Liver (tissue), 9 donors: Measurements from ENCODE around the gene MED20. TPM values are rescaled to one million over a fixed set of nuclear protein-coding genes. Genes with fewer than 3 reads are reported as not detected.

Experiments used
- DNase-seq: peaks from one replicate; pipeline ENCODE4 v3.0.0-alpha.2; 2017; ENCODE audit warnings: low spot score
- H3K27ac ChIP-seq, 2 donors: one replicate each; pipeline ENCODE4 v1.7.0; 2013; ENCODE audit warnings: inconsistent platforms in 2 of 2, low read length in 2 of 2, control low read depth in 1 of 2, low read depth in 1 of 2, mild to moderate bottlenecking in 1 of 2
- H3K27me3 ChIP-seq, 4 donors: one replicate each; pipeline versions ENCODE4 v1.6.1 to v1.7.0; 2013; ENCODE audit warnings: low read length in 3 of 4, inconsistent platforms in 1 of 4, mild to moderate bottlenecking in 1 of 4, moderate library complexity in 1 of 4; ENCODE audit not compliant: control insufficient read depth in 4 of 4, insufficient read depth in 4 of 4
- H3K36me3 ChIP-seq, 4 donors: one replicate each; pipeline versions ENCODE4 v1.6.1 to v1.7.0; 2013; ENCODE audit warnings: low read length in 3 of 4, mild to moderate bottlenecking in 3 of 4, low read depth in 1 of 4, moderate library complexity in 1 of 4; ENCODE audit not compliant: control insufficient read depth in 4 of 4, insufficient read depth in 3 of 4
- H3K4me1 ChIP-seq, 4 donors: one replicate each; pipeline versions ENCODE4 v1.6.1 to v1.7.0; 2013; ENCODE audit warnings: low read length in 3 of 4, mild to moderate bottlenecking in 3 of 4, moderate library complexity in 1 of 4; ENCODE audit not compliant: control insufficient read depth in 4 of 4, insufficient read depth in 4 of 4
- H3K4me3 ChIP-seq, 3 donors: one replicate each; pipeline versions ENCODE4 v1.6.1 to v1.7.0; 2013; ENCODE audit warnings: low read length in 3 of 3, control low read depth in 1 of 3, low read depth in 1 of 3, mild to moderate bottlenecking in 1 of 3
- H3K9ac ChIP-seq, 2 donors: one replicate each; pipeline ENCODE4 v1.7.0; 2013; ENCODE audit warnings: low read length in 2 of 2, mild to moderate bottlenecking in 2 of 2, moderate library complexity in 2 of 2, control low read depth in 1 of 2, low read depth in 1 of 2
- H3K9me3 ChIP-seq, 4 donors: one replicate each; pipeline versions ENCODE4 v1.6.1 to v1.7.0; 2013; ENCODE audit warnings: low read length in 3 of 4; ENCODE audit not compliant: control insufficient read depth in 4 of 4
- CTCF ChIP-seq: fragments of 150-350 bp; IDR thresholded peaks from 2 replicates; pipeline ENCODE4 v1.5.1; 2017; ENCODE audit warnings: improper control_type of control experiment, low read depth, low read length; ENCODE audit not compliant: missing input control
- EGR1 ChIP-seq, 2 donors: IDR thresholded peaks; 2 replicates each; pipeline ENCODE4 v1.6.1; 2016 to 2018; ENCODE audit warnings: antibody characterized with exemption in 2 of 2, low read depth in 2 of 2
- FOXA2 ChIP-seq: IDR thresholded peaks from 2 replicates; pipeline ENCODE4 v1.6.1; 2016; ENCODE audit warnings: antibody characterized with exemption
- GABPA ChIP-seq, 2 donors: IDR thresholded peaks in 1 of 2; conservative IDR thresholded peaks in 1 of 2; 2 replicates each; pipeline ENCODE4 v1.6.1; 2016; ENCODE audit warnings: antibody characterized with exemption in 2 of 2, mild to moderate bottlenecking in 1 of 2, moderate library complexity in 1 of 2
- HNF4A ChIP-seq, 2 donors: conservative IDR thresholded peaks; 2 replicates each; pipeline ENCODE4 v1.6.1; 2016; ENCODE audit warnings: antibody characterized with exemption in 2 of 2, mild to moderate bottlenecking in 2 of 2
- HNF4G ChIP-seq: IDR thresholded peaks from 2 replicates; pipeline ENCODE4 v1.6.1; 2016; ENCODE audit warnings: antibody characterized with exemption
- JUND ChIP-seq, 2 donors: IDR thresholded peaks; 2 replicates each; pipeline ENCODE4 v1.6.1; 2016; ENCODE audit warnings: antibody characterized with exemption in 2 of 2
- MAX ChIP-seq: IDR thresholded peaks from 2 replicates; pipeline ENCODE4 v1.6.1; 2016; ENCODE audit warnings: antibody characterized with exemption
- NR2F2 ChIP-seq: IDR thresholded peaks from 2 replicates; pipeline ENCODE4 v1.6.1; 2016; ENCODE audit warnings: antibody characterized with exemption
- RXRA ChIP-seq, 2 donors: IDR thresholded peaks; 2 replicates each; pipeline ENCODE4 v1.6.1; 2017 to 2018; ENCODE audit warnings: antibody characterized with exemption in 2 of 2, mild to moderate bottlenecking in 1 of 2
- SP1 ChIP-seq: IDR thresholded peaks from 2 replicates; pipeline ENCODE4 v1.6.1; 2018; ENCODE audit warnings: antibody characterized with exemption, mild to moderate bottlenecking
- TAF1 ChIP-seq: conservative IDR thresholded peaks from 2 replicates; pipeline ENCODE4 v1.6.1; 2016; ENCODE audit warnings: antibody characterized with exemption, mild to moderate bottlenecking
- YY1 ChIP-seq: IDR thresholded peaks from 2 replicates; pipeline ENCODE4 v1.6.1; 2016; ENCODE audit warnings: antibody characterized with exemption, mild to moderate bottlenecking
- WGBS: extraction: QIAGEN DNeasy Blood & Tissue Kit; methylation state at CpG from one replicate; pipeline ENCODE4 v1.1.7; 2013; 5-methylcytosine and 5-hydroxymethylcytosine counted together
- polyA plus RNA-seq, 2 donors: library from polyadenylated mRNA; stranded (reverse) in 1 of 2; unstranded in 1 of 2; fragments of 200-250 nt in 1 of 2; fragments of >200 nt in 1 of 2; fragmentation: Nextera tagmentation in 1 of 2; extraction: Ambion mirVana in 1 of 2; gene quantifications; one replicate each; pipeline versions ENCODE4 v1.2.1 to v1.2.3, GENCODE V29; 2013 to 2015
- total RNA-seq, 2 donors: library from RNA; depleted of rRNA; stranded (reverse); fragments of >200 nt; gene quantifications; one replicate each; pipeline ENCODE4 v1.2.3, GENCODE V29; 2014
- TF ChIP-seq, protein P1 (sequence below): IDR thresholded peaks from 2 replicates; pipeline ENCODE4 v1.6.1; 2016; ENCODE audit warnings: antibody characterized with exemption
- TF ChIP-seq, protein P2 (sequence below): IDR thresholded peaks from 2 replicates; pipeline ENCODE4 v1.6.1; 2016; ENCODE audit warnings: antibody characterized with exemption, mild to moderate bottlenecking
- donor health status: healthy.
- donor health status: healthy.
- donor health status: healthy.
- donor health status: healthy.
- donor health status: healthy.

The MED20 gene
- total and polyA plus RNA-seq, 4 donors = 3.5 to 11.9 (median 8.6) TPM

GRCh38 chr6:41929924-41930323, 9.0 kb upstream of the MED20 start:
- TF ChIP-seq RXRA (IDR thresholded peaks at IDR 0.05) (no peak), CTCF (no peak), GABPA (IDR thresholded peaks at IDR 0.05 in 1 of 2, conservative IDR thresholded peaks at IDR 0.05 in 1 of 2) (no peak), JUND (IDR thresholded peaks at IDR 0.05) (no peak), HNF4A (conservative IDR thresholded peaks at IDR 0.05) (no peak), FOXA2 (no peak), YY1 (no peak), MAX (no peak), EGR1 (IDR thresholded peaks at IDR 0.05; ENCODE audit: low read depth in 2 of 2) (no peak), SP1 (no peak), TAF1 (no peak), HNF4G (no peak)
- TF ChIP-seq, protein P1, sequence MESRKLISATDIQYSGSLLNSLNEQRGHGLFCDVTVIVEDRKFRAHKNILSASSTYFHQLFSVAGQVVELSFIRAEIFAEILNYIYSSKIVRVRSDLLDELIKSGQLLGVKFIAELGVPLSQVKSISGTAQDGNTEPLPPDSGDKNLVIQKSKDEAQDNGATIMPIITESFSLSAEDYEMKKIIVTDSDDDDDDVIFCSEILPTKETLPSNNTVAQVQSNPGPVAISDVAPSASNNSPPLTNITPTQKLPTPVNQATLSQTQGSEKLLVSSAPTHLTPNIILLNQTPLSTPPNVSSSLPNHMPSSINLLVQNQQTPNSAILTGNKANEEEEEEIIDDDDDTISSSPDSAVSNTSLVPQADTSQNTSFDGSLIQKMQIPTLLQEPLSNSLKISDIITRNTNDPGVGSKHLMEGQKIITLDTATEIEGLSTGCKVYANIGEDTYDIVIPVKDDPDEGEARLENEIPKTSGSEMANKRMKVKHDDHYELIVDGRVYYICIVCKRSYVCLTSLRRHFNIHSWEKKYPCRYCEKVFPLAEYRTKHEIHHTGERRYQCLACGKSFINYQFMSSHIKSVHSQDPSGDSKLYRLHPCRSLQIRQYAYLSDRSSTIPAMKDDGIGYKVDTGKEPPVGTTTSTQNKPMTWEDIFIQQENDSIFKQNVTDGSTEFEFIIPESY = no peak
- no peak for DNase-seq
- no peak overlapping the region for H3K9ac ChIP-seq
- no peaks in the 10 kb centered on the region for H3K4me1 ChIP-seq
- H3K27me3 ChIP-seq = no peaks in the 10 kb centered on the region
- no peak overlapping the region for H3K27ac ChIP-seq
- H3K9me3 ChIP-seq = no peaks in the 10 kb centered on the region
- peaks cover 18 to 75% (median 55%) of the 10 kb centered on the region in 4 donors for H3K36me3 ChIP-seq
- 94% methylated on average over 6 of the region's 6 CpGs for WGBS
- H3K4me3 ChIP-seq = no peak overlapping the region

DNA sequence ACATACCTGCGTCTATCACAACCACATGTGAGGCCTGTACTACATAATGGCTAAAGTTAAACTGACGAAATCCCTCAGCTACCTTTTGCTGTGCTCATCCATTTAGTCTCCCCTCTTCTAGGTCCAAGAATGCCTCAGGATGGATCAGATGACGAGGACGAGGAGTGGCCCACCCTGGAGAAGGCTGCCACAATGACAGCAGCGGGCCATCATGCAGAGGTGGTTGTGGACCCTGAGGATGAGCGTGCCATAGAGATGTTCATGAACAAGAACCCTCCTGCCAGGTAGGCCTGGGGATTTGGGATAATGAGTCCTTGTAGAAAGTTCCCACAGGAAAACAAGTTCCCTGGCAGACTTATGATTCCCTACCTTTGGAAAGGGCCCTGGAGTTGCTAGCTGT, 6.3 kb upstream of the MED20 start:
- Histone ChIP-seq H3K9ac (no peak overlapping the region), H3K4me1 (peaks cover 0 to 12% (median 8%) of the 10 kb centered on the region in 4 donors), H3K27me3 (no peaks in the 10 kb centered on the region), H3K27ac (no peak overlapping the region), H3K4me3 (no peak overlapping the region), H3K9me3 (no peaks in the 10 kb centered on the region), H3K36me3 (peaks cover 14 to 54% (median 39%) of the 10 kb centered on the region in 4 donors)
- DNase-seq = no peak
- WGBS = 88% methylated on average over 6 of the region's 6 CpGs
- TF ChIP-seq EGR1 (IDR thresholded peaks at IDR 0.05; ENCODE audit: low read depth in 2 of 2) = no peak
- TF ChIP-seq, protein P2, sequence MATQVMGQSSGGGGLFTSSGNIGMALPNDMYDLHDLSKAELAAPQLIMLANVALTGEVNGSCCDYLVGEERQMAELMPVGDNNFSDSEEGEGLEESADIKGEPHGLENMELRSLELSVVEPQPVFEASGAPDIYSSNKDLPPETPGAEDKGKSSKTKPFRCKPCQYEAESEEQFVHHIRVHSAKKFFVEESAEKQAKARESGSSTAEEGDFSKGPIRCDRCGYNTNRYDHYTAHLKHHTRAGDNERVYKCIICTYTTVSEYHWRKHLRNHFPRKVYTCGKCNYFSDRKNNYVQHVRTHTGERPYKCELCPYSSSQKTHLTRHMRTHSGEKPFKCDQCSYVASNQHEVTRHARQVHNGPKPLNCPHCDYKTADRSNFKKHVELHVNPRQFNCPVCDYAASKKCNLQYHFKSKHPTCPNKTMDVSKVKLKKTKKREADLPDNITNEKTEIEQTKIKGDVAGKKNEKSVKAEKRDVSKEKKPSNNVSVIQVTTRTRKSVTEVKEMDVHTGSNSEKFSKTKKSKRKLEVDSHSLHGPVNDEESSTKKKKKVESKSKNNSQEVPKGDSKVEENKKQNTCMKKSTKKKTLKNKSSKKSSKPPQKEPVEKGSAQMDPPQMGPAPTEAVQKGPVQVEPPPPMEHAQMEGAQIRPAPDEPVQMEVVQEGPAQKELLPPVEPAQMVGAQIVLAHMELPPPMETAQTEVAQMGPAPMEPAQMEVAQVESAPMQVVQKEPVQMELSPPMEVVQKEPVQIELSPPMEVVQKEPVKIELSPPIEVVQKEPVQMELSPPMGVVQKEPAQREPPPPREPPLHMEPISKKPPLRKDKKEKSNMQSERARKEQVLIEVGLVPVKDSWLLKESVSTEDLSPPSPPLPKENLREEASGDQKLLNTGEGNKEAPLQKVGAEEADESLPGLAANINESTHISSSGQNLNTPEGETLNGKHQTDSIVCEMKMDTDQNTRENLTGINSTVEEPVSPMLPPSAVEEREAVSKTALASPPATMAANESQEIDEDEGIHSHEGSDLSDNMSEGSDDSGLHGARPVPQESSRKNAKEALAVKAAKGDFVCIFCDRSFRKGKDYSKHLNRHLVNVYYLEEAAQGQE = no peak
- no peak for TF ChIP-seq MAX
- TF ChIP-seq GABPA (IDR thresholded peaks at IDR 0.05 in 1 of 2, conservative IDR thresholded peaks at IDR 0.05 in 1 of 2) = no peak
- TF ChIP-seq, protein P1 = no peak
- TF ChIP-seq NR2F2 = no peak
- no peak for TF ChIP-seq HNF4G
